Gastroesophageal sphincter (tissue), 3 donors: ENCODE data around the gene ABLIM2.

Experiments
- CTCF ChIP-seq, 4 experiments: fragments of 200-600 bp in 2 of 4; fragments of 450-650 bp in 2 of 4; sonication (generic) in 1 of 4; IDR thresholded peaks; one replicate each; pipeline ENCODE4 v1.5.1; 2017 to 2019; ENCODE audit warnings: antibody characterized with exemption in 4 of 4, mild to moderate bottlenecking in 2 of 4, moderate library complexity in 2 of 4
- POLR2A ChIP-seq, 2 donors: fragments of 450-650 bp; IDR thresholded peaks; one replicate each; pipeline ENCODE4 v1.6.1; 2017; ENCODE audit warnings: antibody characterized with exemption in 2 of 2, mild to moderate bottlenecking in 2 of 2, moderate library complexity in 1 of 2
- POLR2AphosphoS5 ChIP-seq: sonication (generic); formaldehyde crosslinking; IDR thresholded peaks from one replicate; pipeline ENCODE4 v1.6.1; 2017; ENCODE audit warnings: antibody characterized with exemption

GRCh38 chr4:7915875-7916242, 242.8 kb downstream of the ABLIM2 start:
- TF ChIP-seq CTCF (IDR thresholded peaks at IDR 0.05) (no peak), POLR2A (IDR thresholded peaks at IDR 0.05) (no peak), POLR2AphosphoS5 (no peak)
